ENCODE measurements around the gene IMPDH1.

IMPDH1 gene

GRCh38 chr7:128447941-128448564 lies 38.3 kb upstream of the IMPDH1 start:
- no peak for DNase-seq
- Mint-ChIP-seq H3K4me3 (no peak overlapping the region), H3K27ac (no peak overlapping the region), H3K27me3 (no peaks in the 10 kb centered on the region), H3K9me3 (no peaks in the 10 kb centered on the region), H3K4me1 (peaks cover 37 to 56% of the 10 kb centered on the region in 2 donors), H3K36me3 (no peaks in the 10 kb centered on the region)
- peak; percentile 44 to 50 for ATAC-seq (replicated peaks)

GRCh38 chr7:128446306-128446705 lies 36.5 kb upstream of the IMPDH1 start:
- Mint-ChIP-seq H3K36me3 (no peaks in the 10 kb centered on the region), H3K4me3 (no peak overlapping the region), H3K27me3 (no peaks in the 10 kb centered on the region), H3K27ac (no peak overlapping the region), H3K9me3 (no peaks in the 10 kb centered on the region), H3K4me1 (peaks cover 26 to 40% of the 10 kb centered on the region in 2 donors)
- DNase-seq: no peak
- no peak for ATAC-seq (replicated peaks)

GRCh38 chr7:128443831-128444600 lies 34.2 kb upstream of the IMPDH1 start:
- peaks cover 21 to 32% of the 10 kb centered on the region in 2 donors for H3K4me1 Mint-ChIP-seq

GRCh38 chr7:128442356-128442755 lies 32.6 kb upstream of the IMPDH1 start:
- Mint-ChIP-seq H3K9me3 (no peaks in the 10 kb centered on the region), H3K36me3 (no peaks in the 10 kb centered on the region)

More at GRCh38 chr7:128443831-128444600, 34.2 kb upstream of the IMPDH1 start:
- no peak overlapping the region for H3K4me3 Mint-ChIP-seq
- H3K27me3 Mint-ChIP-seq: no peaks in the 10 kb centered on the region
- DNase-seq (no peak), ATAC-seq (replicated peaks) (peak; percentile 25 to 60)
- H3K27ac Mint-ChIP-seq: no peak overlapping the region
- no peaks in the 10 kb centered on the region for H3K36me3 Mint-ChIP-seq
- H3K9me3 Mint-ChIP-seq: no peaks in the 10 kb centered on the region

GRCh38 chr7:128437426-128438332 lies 27.9 kb upstream of the IMPDH1 start:
- Mint-ChIP-seq H3K27me3 (no peaks in the 10 kb centered on the region), H3K27ac (peak overlapping the region; percentile 94), H3K36me3 (no peaks in the 10 kb centered on the region), H3K4me3 (peak overlapping the region; percentile 52 to 66), H3K9me3 (no peaks in the 10 kb centered on the region), H3K4me1 (peaks cover 13 to 37% of the 10 kb centered on the region in 2 donors)
- ATAC-seq (replicated peaks) (peak; percentile 95 to 97), DNase-seq (peak; percentile 15)

More at GRCh38 chr7:128442356-128442755, 32.6 kb upstream of the IMPDH1 start:
- Mint-ChIP-seq H3K4me1 (peaks cover 27 to 42% of the 10 kb centered on the region in 2 donors), H3K27ac (no peak overlapping the region), H3K27me3 (no peaks in the 10 kb centered on the region), H3K4me3 (no peak overlapping the region)
- DNase-seq: no peak
- ATAC-seq (replicated peaks): no peak

- H3K27ac Mint-ChIP-seq: no peak overlapping the region
- no peak for DNase-seq
These were observed 25.5 kb upstream of the IMPDH1 start for GRCh38 chr7:128435327-128435686.

GRCh38 chr7:128434413-128435326 lies 24.9 kb upstream of the IMPDH1 start:
- ATAC-seq (replicated peaks): no peak
- H3K27me3 Mint-ChIP-seq: peaks cover 1 to 2% of the 10 kb centered on the region in 2 donors

More at GRCh38 chr7:128435327-128435686, 25.5 kb upstream of the IMPDH1 start:
- H3K9me3 Mint-ChIP-seq: no peaks in the 10 kb centered on the region
- H3K4me3 Mint-ChIP-seq: no peak overlapping the region
- H3K36me3 Mint-ChIP-seq: no peaks in the 10 kb centered on the region
- H3K27me3 Mint-ChIP-seq: no peaks in the 10 kb centered on the region
- peaks cover 13 to 37% of the 10 kb centered on the region in 2 donors for H3K4me1 Mint-ChIP-seq
- ATAC-seq (replicated peaks): no peak

GRCh38 chr7:128431754-128432153 lies 22.0 kb upstream of the IMPDH1 start:
- DNase-seq: no peak
- H3K9me3 Mint-ChIP-seq: no peaks in the 10 kb centered on the region
- no peak for ATAC-seq (replicated peaks)
- H3K27me3 Mint-ChIP-seq: peaks cover 4 to 6% of the 10 kb centered on the region in 2 donors
- peaks cover 1 to 9% of the 10 kb centered on the region in 2 donors for H3K4me1 Mint-ChIP-seq
- no peaks in the 10 kb centered on the region for H3K36me3 Mint-ChIP-seq
- no peak overlapping the region for H3K27ac Mint-ChIP-seq
- H3K4me3 Mint-ChIP-seq: no peak overlapping the region

More at GRCh38 chr7:128434413-128435326, 24.9 kb upstream of the IMPDH1 start:
- H3K4me3 Mint-ChIP-seq: no peak overlapping the region
- H3K4me1 Mint-ChIP-seq: peaks cover 13 to 37% of the 10 kb centered on the region in 2 donors
- no peaks in the 10 kb centered on the region for H3K36me3 Mint-ChIP-seq
- H3K27ac Mint-ChIP-seq: no peak overlapping the region
- no peaks in the 10 kb centered on the region for H3K9me3 Mint-ChIP-seq
- no peak for DNase-seq

- no peaks in the 10 kb centered on the region for H3K9me3 Mint-ChIP-seq
- H3K4me1 Mint-ChIP-seq: peaks cover 1 to 6% of the 10 kb centered on the region in 2 donors
- ATAC-seq (replicated peaks) (no peak), DNase-seq (no peak)
- H3K27ac Mint-ChIP-seq: peak overlapping the region; percentile 34
- H3K4me3 Mint-ChIP-seq: no peak overlapping the region
- peaks cover 4 to 6% of the 10 kb centered on the region in 2 donors for H3K27me3 Mint-ChIP-seq
- H3K36me3 Mint-ChIP-seq: no peaks in the 10 kb centered on the region
These were observed 21.4 kb upstream of the IMPDH1 start for GRCh38 chr7:128431221-128431620.

GRCh38 chr7:128430207-128430606 lies 20.4 kb upstream of the IMPDH1 start:
- H3K27ac Mint-ChIP-seq: no peak overlapping the region

GRCh38 chr7:128427289-128427891 lies 17.6 kb upstream of the IMPDH1 start:
- Mint-ChIP-seq H3K9me3 (no peaks in the 10 kb centered on the region), H3K4me1 (peaks cover 0 to 1% of the 10 kb centered on the region in 2 donors), H3K4me3 (no peak overlapping the region), H3K27me3 (peaks cover 4 to 6% of the 10 kb centered on the region in 2 donors), H3K36me3 (no peaks in the 10 kb centered on the region), H3K27ac (no peak overlapping the region)
- ATAC-seq (replicated peaks) (peak; percentile 72), DNase-seq (no peak)

More at GRCh38 chr7:128430207-128430606, 20.4 kb upstream of the IMPDH1 start:
- H3K9me3 Mint-ChIP-seq: no peaks in the 10 kb centered on the region
- ATAC-seq (replicated peaks) (no peak), DNase-seq (no peak)
- peaks cover 0 to 1% of the 10 kb centered on the region in 2 donors for H3K4me1 Mint-ChIP-seq
- peaks cover 4 to 6% of the 10 kb centered on the region in 2 donors for H3K27me3 Mint-ChIP-seq
- H3K4me3 Mint-ChIP-seq: no peak overlapping the region
- no peaks in the 10 kb centered on the region for H3K36me3 Mint-ChIP-seq

GRCh38 chr7:128425850-128426249 lies 16.1 kb upstream of the IMPDH1 start:
- Mint-ChIP-seq H3K4me3 (no peak overlapping the region), H3K9me3 (no peaks in the 10 kb centered on the region), H3K27ac (no peak overlapping the region), H3K27me3 (peaks cover 4 to 6% of the 10 kb centered on the region in 2 donors), H3K4me1 (peaks cover 0 to 3% of the 10 kb centered on the region in 2 donors), H3K36me3 (no peaks in the 10 kb centered on the region)
- peak; percentile 61 to 78 for ATAC-seq (replicated peaks)
- DNase-seq: peak; percentile 33

GRCh38 chr7:128424686-128425275 lies 15.0 kb upstream of the IMPDH1 start:
- Mint-ChIP-seq H3K27ac (no peak overlapping the region), H3K36me3 (no peaks in the 10 kb centered on the region), H3K27me3 (peaks cover 4 to 5% of the 10 kb centered on the region in 2 donors), H3K4me1 (peaks cover 0 to 3% of the 10 kb centered on the region in 2 donors), H3K4me3 (no peak overlapping the region), H3K9me3 (no peaks in the 10 kb centered on the region)
- ATAC-seq (replicated peaks): no peak
- DNase-seq: no peak
